ENCODE data around the gene ARHGAP26.

DNA sequence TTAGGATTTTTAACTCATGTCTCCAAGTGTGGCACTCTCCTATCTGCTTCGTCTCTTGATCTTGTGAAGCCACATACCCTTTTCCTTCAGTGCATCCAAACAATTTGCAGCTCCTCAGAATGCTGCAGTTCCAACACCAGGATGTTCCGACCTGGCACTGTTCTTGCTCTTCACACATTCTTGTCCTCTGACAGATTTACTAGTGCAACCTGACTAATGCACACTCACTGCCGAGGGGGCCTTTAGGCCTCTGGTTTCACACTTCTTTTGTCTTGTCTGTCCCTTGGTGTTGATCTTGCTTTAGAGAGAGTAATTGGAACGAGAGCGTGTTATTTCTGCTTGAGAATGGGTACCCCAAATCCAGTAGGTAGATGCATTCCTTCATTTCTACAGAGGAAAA lies 15.0 kb downstream of the ARHGAP26 start:
- TF ChIP-seq, protein P1, sequence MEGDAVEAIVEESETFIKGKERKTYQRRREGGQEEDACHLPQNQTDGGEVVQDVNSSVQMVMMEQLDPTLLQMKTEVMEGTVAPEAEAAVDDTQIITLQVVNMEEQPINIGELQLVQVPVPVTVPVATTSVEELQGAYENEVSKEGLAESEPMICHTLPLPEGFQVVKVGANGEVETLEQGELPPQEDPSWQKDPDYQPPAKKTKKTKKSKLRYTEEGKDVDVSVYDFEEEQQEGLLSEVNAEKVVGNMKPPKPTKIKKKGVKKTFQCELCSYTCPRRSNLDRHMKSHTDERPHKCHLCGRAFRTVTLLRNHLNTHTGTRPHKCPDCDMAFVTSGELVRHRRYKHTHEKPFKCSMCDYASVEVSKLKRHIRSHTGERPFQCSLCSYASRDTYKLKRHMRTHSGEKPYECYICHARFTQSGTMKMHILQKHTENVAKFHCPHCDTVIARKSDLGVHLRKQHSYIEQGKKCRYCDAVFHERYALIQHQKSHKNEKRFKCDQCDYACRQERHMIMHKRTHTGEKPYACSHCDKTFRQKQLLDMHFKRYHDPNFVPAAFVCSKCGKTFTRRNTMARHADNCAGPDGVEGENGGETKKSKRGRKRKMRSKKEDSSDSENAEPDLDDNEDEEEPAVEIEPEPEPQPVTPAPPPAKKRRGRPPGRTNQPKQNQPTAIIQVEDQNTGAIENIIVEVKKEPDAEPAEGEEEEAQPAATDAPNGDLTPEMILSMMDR (IDR thresholded peaks at IDR 0.05): no peak
- TF ChIP-seq POLR2A (IDR thresholded peaks at IDR 0.05): no peak
